GM18909 (cell line): Measurements from ENCODE around the gene GAGE12J.
"Not testable (repeated sequence)": the region's sequence is repeated elsewhere in the genome, so short reads cannot be mapped to it uniquely, and the experiment has no call there.

Source experiments
- ATAC-seq: cut with Tn5 transposase; IDR thresholded peaks from one replicate; pipeline ENCODE4 v1.9.1; 2021; ENCODE audit warnings: mild to moderate bottlenecking; ENCODE audit not compliant: unreplicated experiment, poor library complexity

The GAGE12J gene

DNA sequence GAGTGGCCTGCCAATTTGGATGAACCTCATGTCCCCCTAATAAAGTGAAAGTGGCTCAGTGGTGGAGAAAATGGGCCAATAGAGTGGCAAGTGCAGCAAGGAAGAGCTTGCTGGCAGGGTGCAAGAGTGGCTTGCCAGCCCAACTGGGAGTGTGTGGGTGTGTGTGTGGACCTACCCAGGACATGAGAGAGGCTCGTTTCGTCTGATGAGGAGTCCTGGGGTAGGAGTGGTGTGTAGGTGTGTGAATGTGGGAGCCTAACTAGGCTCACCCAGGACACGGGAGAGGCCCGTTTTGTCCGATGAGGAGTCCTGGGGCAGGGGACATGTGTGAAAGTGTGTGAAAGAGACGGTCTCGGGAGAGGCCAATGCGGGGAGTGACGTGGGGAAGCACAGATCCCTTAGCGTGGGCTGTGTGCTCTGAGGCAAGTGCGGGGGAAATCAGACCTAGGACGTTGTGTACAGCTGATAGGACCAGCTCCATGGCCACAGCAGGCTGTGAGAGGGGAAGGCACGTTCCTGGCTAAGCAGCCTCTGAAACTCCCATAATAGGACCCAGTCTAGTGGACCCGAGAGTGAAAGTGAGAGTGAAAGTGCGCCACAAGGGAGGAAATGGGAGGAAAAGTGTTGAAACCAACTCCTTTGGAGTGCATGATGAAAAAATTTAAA is 13.1 kb upstream of the GAGE12J start:
- ATAC-seq = no peak

DNA sequence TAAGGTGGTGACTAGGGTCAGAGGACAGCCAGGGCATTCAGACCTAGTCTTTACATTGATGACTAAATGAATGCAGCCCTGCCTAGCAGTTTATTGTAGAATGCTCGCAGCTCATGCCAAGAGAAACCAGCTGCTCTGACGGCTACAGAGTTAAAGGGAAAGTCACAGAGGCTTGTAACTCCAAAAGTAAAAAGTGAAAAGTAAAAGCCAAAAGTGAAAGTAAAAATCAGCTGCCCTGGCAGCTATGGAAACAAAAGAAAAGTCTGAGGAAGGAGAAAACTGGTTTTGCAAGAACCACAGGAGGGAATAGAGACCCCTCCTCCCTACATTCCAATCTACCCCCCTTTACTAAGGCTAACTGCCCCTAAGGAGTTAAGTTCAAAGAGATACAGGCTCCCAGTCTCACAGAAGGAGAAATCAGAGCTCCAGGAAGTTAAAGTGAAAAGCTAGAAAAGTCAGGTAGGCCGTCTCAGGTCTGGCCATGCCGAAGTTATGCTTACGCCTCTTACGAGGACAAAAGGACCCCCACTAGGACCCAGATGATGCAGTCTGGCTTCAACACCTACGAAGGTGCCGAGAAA is 12.3 kb upstream of the GAGE12J start:
- ATAC-seq = no peak

DNA sequence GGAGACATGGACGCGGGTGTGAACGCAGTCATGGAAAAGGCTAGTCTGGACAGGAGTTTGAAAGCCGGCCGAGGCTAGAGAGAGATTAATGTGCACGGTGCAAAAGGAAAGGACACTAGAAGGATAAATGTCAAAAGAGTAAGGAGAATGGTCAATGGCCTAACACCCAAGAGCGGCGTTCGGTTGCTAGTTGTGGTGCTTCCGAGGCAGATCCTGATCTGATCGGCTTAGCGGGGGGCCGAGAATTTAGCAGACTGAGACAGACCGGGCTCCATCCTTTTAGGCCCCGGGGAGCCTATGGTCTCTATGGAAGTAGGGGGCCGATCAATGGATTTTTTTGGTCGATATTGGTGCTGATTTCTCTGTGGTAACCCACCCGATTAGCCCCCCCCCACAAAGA is 11.5 kb upstream of the GAGE12J start:
- no peak for ATAC-seq

DNA sequence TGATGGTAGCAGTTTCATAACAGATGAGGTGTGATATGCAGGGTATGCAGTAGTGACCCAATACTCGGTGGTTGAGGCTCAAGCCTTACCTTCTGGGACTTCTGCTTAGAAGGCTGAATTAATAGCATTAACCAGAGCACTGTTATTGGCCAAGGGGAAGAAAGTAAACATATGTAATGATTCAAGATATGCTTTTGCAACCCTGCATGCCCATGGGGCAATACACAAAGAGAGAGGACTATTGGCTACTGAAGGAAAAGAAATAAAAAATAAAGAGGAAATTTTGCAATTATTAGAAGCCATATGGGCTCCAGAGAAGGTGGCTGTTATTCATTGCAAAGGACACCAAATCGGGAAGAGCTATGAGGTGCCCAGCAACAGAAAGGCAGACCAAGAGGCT is 9.7 kb upstream of the GAGE12J start:
- no peak for ATAC-seq

DNA sequence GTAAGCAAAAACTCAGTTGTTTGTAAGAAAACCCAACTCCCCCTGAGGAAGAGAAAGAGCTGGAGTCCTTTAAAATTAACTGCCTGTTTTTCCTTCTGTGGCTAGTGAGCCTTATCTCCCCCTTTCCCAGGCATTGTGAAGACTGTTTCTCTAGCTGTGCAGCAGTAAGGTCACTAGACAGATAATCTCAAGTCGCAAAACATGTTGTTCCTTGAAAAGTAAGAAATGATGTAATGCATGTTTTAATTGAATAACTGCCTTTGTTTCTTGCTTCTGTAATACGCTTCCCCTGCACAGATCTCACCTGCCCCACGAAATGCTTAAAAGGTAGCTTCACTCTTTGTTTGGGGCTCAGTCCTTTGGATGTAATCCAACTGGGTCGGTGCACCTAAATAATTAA is 5.8 kb upstream of the GAGE12J start:
- ATAC-seq = no peak

DNA sequence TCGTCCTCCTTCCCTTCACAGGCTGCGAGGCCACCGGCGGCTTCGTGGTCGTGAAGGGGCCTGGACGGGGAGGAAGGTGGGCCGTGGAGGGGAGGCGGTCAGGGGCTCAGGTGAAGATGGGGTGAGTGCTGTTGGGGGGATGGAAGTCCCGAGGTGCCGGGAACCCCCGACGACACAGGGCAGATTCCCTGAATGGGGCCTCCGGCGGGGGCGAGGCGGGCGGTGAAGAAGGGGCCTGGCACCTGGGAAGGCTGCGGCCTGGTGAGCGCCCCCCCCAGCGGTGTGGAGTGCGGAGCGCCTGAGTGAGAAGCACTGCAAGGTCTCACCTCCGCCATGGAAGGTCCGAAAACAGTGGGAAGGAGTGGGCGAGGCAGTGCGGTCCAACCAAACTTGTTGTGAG is 429 bp downstream of the GAGE12J start:
- not testable (repeated sequence) for ATAC-seq

DNA sequence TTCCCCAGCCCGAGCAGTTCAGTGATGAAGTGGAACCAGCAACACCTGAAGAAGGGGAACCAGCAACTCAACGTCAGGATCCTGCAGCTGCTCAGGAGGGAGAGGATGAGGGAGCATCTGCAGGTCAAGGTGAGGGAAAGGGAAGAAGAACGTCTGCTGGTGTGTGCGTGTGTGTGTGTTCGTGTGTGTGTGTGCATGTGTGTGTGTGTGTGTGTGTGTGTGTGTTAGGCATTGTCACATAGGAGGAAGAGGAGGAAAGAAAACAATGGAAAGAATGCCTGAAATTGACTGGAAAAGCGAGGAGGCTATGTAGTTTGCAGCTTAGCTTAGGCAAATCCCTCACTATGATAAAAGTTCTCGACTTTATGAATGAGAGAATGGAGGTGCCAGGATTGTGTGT is 1.9 kb downstream of the GAGE12J start:
- ATAC-seq = not testable (repeated sequence)

DNA sequence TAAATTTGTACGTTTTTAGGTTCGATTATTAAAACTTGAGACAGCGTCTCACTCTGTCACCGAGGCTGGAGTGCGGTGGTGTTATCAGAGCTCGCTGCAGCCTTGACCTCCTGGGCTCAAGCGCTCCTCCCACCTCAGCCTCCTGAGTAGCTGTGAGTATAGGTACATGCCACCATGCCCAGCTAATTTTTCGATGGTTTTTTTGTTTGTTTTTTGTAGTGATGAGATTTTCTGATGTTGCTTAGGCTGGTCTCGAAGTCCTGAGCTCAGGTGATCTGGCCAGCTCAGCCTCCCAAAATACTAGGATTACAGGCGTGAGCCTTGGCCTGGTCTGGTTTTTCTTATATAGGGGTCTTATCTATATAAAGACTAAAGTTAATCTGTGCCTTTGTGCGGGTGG is 8.6 kb downstream of the GAGE12J start:
- not testable (repeated sequence) for ATAC-seq

DNA sequence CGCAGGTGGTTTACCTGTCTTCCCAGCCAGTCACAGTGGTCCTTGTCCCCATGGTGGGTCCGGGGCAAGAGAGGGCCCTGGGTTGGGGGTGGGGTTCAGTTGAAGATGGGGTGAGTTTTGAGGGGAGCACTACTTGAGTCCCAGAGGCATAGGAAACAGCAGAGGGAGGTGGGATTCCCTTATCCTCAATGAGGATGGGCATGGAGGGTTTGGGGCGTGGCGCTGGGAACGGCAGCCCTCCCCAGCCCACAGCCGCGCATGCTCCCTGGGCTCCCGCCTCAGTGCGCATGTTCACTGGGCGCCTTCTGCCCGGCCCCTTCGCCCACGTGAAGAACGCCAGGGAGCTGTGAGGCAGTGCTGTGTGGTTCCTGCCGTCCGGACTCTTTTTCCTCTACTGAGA is 9.4 kb downstream of the GAGE12J start, which contains the start of gene GAGE13:
GAGE13 (plus strand) TSS at position 301 of the 400 bp plus-strand sequence. CDS start 1,156 bp downstream, outside the sequence.
- not testable (repeated sequence) for ATAC-seq

DNA sequence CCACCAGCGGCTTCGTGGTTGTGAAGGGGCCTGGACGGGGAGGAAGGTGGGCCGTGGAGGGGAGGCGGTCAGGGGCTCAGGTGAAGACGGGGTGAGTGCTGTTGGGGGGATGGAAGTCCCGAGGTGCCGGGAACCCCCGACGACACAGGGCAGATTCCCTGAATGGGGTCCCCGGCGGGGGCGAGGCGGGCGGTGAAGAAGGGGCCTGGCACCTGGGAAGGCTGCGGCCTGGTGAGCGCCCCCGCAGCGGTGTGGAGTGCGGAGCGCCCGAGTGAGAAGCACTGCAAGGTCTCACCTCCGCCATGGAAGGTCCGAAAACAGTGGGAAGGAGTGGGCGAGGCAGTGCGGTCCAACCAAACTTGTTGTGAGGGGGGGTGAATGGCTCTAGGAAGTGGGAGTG is 10.0 kb downstream of the GAGE12J start:
- not testable (repeated sequence) for ATAC-seq

DNA sequence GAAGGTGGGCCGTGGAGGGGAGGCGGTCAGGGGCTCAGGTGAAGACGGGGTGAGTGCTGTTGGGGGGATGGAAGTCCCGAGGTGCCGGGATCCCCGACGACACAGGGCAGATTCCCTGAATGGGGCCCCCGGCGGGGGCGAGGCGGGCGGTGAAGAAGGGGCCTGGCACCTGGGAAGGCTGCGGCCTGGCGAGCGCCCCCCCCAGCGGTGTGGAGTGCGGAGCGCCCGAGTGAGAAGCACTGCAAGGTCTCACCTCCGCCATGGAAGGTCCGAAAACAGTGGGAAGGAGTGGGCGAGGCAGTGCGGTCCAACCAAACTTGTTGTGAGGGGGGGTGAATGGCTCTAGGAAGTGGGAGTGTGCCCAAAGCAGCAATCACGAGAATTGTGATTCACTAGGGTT is 19.6 kb downstream of the GAGE12J start:
- not testable (repeated sequence) for ATAC-seq

DNA sequence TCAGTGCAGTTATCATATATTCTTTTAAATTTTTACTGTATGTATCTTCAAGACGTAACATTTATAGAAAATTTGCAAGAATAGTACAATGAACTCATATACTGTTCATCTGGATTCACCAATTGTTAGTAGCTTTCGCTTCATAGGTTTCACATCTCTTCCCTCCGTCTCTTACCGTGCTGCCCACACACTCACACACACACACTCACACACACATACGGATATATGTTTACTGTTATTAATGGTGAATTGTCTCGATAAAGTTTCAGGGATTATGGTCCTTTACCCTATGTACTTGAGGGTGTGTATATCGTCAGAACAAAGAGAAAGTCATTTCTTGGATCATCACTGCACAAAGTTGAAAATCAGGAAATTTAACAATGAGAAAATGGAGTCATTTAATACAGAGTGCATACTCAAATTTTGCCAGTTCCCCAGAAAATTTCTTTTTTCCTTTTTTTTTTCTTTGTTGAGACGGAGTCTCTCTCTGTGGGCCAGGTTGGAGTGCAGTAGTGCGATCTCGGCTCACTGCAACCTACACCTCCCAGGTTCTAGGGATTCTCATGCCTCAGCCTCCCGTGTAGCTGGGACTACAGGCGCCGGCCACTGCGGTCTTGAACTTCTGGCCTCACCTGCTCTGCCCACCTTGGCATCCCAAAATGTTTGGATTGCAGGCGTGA is 22.8 kb downstream of the GAGE12J start:
- ATAC-seq = not testable (repeated sequence)

DNA sequence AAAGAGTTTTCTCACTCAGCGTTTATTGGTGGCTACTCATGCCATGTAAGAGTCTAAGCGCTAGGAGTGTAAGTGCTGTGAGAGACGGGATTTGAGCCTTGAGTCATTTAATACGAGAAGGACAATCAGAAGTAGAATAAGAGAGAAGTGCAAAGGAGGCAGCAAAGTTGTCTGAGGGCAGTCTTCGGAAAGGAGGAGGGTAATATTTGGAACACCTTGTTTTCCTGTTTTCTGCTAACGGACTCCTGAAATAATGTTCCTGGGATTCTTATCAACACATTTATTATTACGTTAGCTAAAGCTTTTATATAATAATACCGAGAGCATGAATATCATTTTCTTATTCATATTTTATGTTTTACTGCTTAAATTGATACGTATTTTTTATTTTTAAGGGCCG is 23.6 kb downstream of the GAGE12J start:
- not testable (repeated sequence) for ATAC-seq

DNA sequence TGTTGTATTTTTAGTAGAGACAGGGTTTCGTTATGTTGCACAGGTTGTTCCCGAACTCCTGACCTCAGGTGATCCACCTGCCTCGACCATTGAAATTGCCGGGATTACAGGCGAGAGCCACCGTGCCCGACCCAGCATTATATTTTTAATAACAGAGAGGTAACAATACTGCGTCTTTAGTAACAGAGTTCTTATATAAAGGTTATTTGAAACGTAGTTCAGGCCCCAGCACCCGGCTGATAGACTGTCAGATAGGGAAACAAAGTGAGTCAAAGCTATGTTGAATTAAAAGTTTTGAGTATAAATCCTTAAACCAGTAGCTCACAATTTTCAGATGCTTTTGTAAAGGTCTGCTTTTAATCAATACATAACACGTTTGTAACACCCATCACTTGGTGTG is 24.3 kb downstream of the GAGE12J start:
- ATAC-seq = not testable (repeated sequence)
